GM19452 (cell line): ENCODE data around the gene PPM1H.
"Not testable (repeated sequence)": the region's sequence is repeated elsewhere in the genome, so short reads cannot be mapped to it uniquely, and the experiment has no call there.

Experiments
- ATAC-seq: cut with Tn5 transposase; IDR thresholded peaks from one replicate; pipeline ENCODE4 v1.9.1; 2021; ENCODE audit not compliant: unreplicated experiment

The PPM1H gene

GRCh38 chr12:62739266-62740015 lies 195.5 kb downstream of the PPM1H start:
- no peak for ATAC-seq

DNA sequence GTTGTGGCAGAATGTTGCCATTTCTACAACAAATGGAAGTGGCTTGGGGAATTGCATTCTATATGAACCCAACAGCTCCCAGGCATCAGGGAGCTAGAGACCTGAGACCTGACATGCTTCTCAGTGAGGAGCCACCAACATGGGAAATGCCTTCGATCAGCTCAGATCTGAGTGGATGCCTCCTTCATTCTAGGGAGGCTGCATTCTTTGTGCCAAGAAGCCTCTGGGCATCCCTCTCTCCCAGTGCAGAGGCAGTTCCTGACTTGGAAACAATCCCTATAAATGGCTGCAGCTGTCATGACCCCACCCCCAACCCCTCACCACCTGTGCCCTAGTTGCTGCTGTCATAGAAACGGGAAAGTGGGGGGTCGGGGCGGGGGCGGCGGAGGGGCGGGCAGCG lies 196.3 kb downstream of the PPM1H start:
- no peak for ATAC-seq

DNA sequence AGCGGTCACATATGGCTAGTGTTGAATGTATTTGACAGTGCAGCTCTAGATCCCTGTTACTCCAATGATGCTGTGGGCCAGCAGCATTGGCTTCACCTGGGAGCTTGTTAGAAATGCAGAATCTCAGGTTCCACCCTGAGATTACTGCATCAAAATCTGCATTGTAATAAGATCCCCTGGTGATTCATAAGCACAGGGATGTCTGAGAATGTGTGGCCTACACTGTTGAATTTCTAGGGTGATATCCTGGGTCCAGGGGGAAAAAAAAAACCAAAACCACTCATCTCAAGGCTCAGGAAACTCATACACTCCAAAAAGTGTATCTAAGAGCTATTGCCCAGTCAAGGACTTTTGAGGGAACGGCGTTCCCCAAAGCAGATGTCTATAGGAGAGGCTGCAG lies 196.8 kb downstream of the PPM1H start:
- ATAC-seq: no peak

GRCh38 chr12:62737615-62738014 lies 197.3 kb downstream of the PPM1H start:
- ATAC-seq: no peak

DNA sequence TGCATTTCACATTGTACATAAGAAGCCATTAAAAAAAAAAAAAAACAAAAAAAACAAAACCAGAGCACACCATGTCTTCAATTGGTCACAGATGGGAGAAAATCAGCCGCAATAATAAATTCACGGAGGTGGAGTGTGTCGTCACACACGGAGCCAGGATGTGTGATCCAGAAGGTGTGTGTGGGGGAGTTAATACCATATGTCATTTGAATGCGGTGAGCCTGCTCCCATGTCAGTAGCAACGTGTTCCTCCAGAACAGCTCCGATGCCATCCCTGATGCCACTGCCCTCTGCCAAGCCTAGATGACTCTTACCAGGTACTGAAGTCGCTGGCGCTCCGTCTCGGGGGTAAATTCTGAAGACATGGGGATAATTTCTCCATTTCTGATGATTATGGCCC lies 197.8 kb downstream of the PPM1H start:
- ATAC-seq: no peak

DNA sequence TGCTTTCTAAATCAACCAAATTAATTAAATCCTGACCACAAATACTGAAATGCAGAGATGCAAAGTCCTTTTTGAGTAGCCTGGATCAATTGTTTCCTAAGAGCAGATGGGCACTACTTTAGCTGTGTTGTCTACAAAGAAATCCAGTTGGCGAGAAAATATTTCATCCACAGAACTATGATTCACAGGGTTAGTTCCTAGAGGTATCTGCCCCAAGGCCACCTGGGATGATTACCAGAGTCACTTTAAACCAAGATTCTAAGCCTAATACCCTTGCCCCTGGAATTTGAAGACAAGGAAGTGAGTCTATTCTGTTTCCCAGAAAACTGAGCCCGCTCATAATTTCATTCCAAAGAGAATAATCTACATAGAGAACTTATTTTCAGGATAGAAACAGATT lies 198.4 kb downstream of the PPM1H start:
- ATAC-seq: no peak

DNA sequence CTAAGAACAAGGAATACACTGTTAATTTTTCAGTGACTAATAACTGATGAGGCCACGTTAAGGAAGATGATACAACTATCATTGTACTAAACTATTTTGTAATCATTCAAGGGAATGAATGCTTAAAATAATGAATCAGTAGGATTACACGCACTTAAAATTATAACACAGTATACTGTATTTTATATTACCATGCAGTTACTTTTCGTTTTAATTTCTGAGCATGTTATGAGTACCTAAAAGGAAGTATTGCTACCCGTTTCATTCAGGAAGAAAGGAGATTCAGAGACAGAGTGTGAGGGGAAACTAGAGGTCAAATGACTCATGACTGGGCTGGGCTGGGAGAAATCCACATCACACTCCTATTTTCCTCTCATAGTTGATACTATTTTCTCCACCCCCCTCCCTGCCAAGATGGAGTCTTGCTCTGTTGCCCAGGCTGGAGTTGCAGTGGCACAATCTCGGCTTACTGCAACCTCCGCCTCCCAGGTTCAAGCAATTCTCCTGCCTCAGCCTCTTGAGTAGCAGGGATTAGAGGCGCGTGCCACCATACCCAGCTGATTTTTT lies 202.0 kb downstream of the PPM1H start:
- ATAC-seq: no peak

GRCh38 chr12:62731055-62731820 lies 203.7 kb downstream of the PPM1H start:
- no peak for ATAC-seq

GRCh38 chr12:62730649-62731048 lies 204.3 kb downstream of the PPM1H start:
- ATAC-seq: no peak

DNA sequence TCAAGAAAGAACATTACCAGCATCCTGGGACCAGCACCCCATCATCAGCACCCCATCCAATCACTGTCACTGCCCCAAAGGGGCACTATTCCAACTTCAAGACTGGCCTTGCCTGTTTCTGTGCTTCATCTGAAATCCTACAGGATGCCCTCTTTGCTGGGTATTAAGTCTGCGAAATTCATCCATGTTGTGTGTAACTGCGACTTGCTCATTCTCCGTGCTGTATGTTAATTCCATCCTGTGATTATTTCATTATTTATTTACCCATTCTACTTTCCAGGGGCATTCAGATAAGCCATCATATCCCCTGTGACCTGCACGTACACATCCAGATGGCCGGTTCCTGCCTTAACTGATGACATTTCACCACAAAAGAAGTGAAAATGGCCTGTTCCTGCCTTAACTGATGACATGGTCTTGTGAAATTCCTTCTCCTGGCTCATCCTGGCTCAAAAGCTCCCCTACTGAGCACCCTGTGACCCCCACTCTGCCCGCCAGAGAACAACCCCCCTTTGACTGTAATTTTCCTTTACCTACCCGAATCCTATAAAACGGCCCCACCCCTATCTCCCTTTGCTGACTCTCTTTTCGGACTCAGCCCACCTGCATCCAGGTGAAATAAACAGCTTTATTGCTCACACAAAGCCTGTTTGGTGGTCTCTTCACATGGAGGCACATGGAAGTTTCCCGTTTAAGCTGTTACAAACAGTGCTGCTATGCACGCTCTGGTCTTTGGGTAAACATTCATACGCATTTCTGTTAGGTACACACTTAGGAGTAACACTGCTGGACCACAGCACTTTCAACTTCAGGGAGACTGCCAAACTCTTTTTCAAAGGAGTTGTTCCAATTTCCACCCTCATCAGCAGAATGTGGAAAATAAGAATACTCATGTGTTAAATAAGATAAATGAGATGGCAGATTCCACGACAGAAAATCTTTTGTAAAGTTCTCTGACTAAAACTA lies 205.1 kb downstream of the PPM1H start:
- not testable (repeated sequence) for ATAC-seq

DNA sequence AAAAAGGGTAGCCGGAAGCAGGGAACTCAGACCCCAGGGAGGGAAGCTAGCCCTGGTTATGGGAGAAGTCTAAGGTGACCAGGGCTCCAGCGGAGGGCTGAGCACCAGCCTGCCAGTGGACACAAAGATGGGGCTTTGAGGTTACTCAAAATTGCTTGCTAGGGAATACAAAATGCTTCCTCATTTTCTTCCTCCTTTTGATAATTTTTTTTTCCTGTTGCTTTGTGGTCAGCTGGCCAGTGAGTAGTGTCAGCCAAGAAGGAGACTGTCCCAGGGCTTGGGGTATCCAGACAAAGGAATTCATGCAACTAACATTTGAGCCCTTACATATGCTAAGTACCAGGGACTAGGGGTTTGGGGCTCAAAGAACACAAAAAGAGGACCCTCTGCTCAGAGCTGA lies 206.2 kb downstream of the PPM1H start:
- no peak for ATAC-seq

GRCh38 chr12:62726471-62726980 lies 208.4 kb downstream of the PPM1H start:
- no peak for ATAC-seq

DNA sequence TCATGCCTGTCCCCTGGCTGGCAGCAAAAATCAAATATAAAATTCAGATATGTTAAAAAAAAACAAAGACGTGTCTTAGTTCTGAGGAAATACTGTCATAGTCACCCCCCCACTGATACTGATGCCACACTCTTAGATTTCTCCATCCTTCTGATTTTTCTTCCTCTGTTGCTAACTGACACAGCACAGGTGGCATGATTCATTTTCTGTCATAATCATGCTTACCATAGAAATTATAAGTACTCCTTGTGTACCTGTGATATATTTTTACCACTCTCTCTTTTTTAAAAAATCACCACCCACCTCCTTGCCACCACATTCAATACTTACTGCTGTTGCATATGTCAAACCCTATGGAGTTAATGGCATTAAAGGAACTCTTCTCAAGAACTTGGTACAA lies 209.2 kb downstream of the PPM1H start:
- no peak for ATAC-seq

DNA sequence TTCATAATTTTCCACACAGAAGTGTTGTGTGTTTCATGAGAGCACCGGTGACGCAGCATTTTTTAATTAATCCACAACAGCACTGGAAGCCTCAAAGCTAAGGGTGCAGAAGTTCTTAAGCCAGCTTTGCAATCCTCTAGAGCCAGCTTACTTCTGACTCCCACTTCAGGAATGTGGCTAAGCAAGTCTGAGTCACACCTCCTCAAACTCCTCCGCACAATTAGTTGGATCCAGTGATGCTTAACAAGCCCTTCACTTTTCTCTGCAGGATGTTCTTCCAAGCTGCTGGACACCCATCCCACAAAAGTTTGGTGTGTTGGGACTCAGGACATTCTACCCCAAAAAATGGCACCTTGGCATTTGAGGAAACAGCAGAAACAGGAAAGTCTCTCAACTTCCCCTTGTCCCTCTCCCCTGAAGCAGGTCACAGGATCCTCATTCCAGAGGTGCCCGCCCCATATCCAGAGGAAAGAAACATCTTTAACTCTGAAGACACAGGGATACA lies 210.0 kb downstream of the PPM1H start:
- no peak for ATAC-seq

DNA sequence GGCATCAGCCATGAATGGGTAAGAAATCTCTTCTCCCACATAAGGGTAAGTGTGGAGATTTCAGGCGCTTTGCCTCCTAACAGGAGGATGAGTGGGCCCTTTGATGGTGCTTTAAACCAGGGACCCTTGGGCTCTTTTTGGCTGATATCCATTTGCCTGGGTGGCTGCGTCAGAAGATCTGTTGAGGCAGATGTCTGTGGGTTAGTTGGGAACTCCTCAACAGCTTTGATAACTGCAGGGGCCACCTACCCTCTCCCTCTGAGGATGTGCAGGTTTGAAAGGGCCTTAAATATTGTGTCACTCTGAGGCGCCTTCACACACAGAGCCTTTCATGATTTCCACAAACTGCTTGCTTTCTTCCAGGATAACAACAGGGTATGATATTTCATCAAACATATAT lies 210.7 kb downstream of the PPM1H start:
- no peak for ATAC-seq

- no peak for ATAC-seq
These were observed 211.8 kb downstream of the PPM1H start for GRCh38 chr12:62722971-62723680.

- ATAC-seq: no peak
These were observed 214.2 kb downstream of the PPM1H start for GRCh38 chr12:62720661-62721330.

DNA sequence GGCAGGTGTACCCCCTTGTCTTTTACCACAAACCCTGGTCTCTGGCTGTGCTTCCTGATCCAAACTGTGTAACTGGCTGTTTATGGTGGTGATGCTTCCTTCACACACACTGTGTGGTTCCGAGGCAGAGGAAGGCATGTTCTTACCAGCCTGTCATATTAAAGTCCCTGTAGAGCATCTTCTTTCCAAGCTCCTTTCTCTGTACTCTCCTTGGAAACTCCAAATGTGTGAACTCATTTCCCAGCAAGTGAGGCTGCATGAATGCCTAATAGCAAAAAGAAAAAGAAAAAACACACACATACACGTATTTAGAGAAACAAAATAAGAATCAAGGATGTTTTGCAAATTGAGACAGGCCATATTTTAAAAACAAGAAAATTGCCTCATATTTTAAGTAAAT lies 214.9 kb downstream of the PPM1H start:
- ATAC-seq: no peak

DNA sequence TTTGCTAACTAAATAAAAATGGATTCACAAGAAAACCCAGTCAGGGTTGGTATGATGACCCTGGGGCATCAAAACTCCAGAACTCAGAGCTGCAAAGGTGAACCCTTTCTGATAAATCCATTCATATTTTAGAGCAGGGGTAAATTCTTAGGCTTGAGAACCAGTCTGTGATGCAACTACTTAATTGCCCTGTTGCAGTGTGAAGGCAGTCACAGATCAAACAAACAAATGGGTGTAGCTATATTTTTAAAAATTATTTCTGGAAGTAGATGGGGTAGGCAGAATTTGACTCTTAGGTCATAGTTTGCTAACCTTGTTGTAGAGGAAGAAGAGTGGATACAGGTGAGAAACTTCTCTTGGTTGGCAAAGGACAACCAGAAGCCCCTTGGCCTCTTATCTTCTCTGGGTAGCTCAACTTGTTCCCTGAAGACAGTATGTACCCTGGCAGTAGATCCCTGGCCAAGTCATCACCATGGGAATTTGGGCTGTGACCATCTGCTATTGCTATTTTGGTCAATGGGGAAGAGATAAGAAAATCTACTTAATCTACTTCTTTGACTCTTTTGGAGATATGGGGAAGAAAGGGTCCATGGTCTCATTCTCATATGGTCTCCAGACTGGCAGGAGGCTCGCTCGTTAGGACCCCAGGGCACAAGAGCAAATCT lies 216.1 kb downstream of the PPM1H start:
- no peak for ATAC-seq
